Left ventricle myocardium inferior (tissue), 1 donor: Measurements from ENCODE around the gene NFAM1. TPM values are rescaled to one million over a fixed set of nuclear protein-coding genes. Genes with fewer than 3 reads are reported as not detected.

ENCODE experiments used
- DNase-seq: peaks from one replicate; pipeline ENCODE4 v3.0.0-alpha.2; 2020
- H3K27ac ChIP-seq: fragments of 200-600 bp; replicated peaks from 2 replicates; pipeline ENCODE4 v1.8.0; 2021
- H3K27me3 ChIP-seq: fragments of 200-600 bp; 2 replicates; pipeline ENCODE4 v1.8.0; 2021; ENCODE audit warnings: low read depth
- H3K36me3 ChIP-seq: fragments of 200-600 bp; 2 replicates; pipeline ENCODE4 v1.8.0; 2021
- H3K4me1 ChIP-seq: fragments of 200-600 bp; 2 replicates; pipeline ENCODE4 v1.8.0; 2021
- H3K4me3 ChIP-seq: fragments of 200-600 bp; 2 replicates; pipeline ENCODE4 v1.8.0; 2021; ENCODE audit warnings: mild to moderate bottlenecking, moderate library complexity
- H3K9me3 ChIP-seq: fragments of 200-600 bp; replicated peaks from 2 replicates; pipeline ENCODE4 v1.8.0; 2021
- intact Hi-C: fragments of 100-400 bp; cut with micrococcal nuclease; formaldehyde crosslinking; loops from one replicate; pipeline ENCODE4 v1.11.0; 2022
- total RNA-seq: library from RNA; stranded (reverse); fragmentation: NEBNext Ultra II Directional; extraction: Animal tissue kit (Norgen Biotek cat#: 25700); gene quantifications from one replicate; pipeline ENCODE4 v1.2.1, GENCODE V29; 2021
- TF ChIP-seq, protein P1 (sequence below): fragments of 200-600 bp; IDR thresholded peaks from 2 replicates; pipeline ENCODE4 v1.8.0; 2021; ENCODE audit warnings: antibody characterized with exemption, mild to moderate bottlenecking, borderline replicate concordance
- donor health status: DM: no; HTN: yes; CAD: no; lungs with severe emphysema.

The NFAM1 gene
- total RNA-seq, 1 donor from 2014 or later, result 1.2 TPM

DNA sequence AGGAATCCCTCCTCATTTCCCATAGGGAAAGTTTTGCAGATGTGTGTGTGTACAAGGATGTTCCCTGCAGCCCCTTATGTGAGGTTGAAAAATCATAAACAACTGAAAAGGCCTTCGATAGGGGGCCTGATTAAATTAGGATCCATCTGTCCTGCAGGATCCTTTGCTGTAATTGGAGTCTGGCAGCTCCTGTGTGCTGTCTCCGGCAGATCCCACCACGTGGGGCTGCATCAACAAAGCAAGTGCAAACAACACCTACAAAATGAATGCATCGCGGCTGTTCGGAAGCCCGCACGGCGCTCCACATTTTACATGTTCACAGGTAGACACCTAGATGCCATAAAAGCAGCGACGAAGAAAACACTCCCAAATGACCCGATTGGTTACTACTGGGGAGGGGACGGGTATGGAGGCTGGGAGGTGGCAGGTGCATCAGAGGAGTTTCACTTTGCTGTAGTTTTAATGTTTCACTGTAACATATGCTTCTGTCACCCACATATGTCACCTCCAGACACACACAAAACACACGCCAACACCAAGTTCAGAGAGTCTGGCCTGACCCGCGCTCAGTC lies 52.2 kb downstream of the NFAM1 start:
- peaks cover 9% of the 10 kb centered on the region for H3K4me1 ChIP-seq
- no peak for DNase-seq
- H3K27ac ChIP-seq, result no peak overlapping the region
- H3K36me3 ChIP-seq, result no peaks in the 10 kb centered on the region
- intact Hi-C loops, result no loop called here
- peaks cover 22% of the 10 kb centered on the region for H3K27me3 ChIP-seq
- TF ChIP-seq, protein P1, sequence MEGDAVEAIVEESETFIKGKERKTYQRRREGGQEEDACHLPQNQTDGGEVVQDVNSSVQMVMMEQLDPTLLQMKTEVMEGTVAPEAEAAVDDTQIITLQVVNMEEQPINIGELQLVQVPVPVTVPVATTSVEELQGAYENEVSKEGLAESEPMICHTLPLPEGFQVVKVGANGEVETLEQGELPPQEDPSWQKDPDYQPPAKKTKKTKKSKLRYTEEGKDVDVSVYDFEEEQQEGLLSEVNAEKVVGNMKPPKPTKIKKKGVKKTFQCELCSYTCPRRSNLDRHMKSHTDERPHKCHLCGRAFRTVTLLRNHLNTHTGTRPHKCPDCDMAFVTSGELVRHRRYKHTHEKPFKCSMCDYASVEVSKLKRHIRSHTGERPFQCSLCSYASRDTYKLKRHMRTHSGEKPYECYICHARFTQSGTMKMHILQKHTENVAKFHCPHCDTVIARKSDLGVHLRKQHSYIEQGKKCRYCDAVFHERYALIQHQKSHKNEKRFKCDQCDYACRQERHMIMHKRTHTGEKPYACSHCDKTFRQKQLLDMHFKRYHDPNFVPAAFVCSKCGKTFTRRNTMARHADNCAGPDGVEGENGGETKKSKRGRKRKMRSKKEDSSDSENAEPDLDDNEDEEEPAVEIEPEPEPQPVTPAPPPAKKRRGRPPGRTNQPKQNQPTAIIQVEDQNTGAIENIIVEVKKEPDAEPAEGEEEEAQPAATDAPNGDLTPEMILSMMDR, result no peak
- no peak overlapping the region for H3K4me3 ChIP-seq
- no peaks in the 10 kb centered on the region for H3K9me3 ChIP-seq

DNA sequence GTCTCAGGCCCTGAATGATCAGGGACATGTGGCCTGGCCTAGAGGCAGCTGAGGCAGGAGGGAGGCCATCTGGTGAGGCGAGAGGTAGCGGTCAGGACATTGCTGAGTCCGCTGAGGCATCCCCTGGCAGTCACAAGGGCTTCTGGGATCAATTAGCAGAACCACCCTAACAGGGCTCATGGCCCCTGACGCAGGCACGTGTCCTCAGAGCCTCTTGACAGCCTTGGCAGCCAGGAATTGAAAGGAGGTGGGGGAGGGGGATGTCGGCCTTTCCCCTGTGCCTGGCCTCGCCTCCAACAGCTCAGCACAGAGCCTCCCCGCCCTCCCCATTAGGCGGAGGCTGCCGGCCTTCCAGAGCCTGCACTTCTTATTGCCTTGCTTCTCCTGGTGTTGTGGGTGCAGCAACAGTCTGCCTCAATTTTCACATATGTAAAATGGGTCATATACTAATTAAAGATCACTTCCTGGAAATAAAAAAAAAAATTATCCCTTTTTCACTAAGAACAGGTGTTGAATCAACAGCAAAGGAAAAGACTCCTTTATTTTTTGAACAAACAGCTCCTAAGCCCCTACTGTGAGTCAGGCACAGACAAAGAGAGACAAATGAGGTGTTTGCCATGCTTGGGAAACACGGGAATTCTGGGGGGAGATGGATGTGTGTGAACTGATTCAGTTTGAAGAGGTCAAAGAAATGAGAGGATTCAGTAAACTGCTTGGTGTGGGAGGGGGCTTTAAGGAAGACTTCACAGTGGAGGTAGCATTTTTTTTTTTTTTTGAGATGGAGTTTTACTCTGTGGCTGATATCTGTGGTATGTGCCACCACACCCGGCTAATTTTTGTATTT lies 55.3 kb downstream of the NFAM1 start:
- H3K27ac ChIP-seq, result peak overlapping the region; percentile 4
- TF ChIP-seq, protein P1, result no peak
- peaks cover 9% of the 10 kb centered on the region for H3K4me1 ChIP-seq
- intact Hi-C loops, result no loop called here
- peak; percentile 78 for DNase-seq
- H3K9me3 ChIP-seq, result no peaks in the 10 kb centered on the region
- no peak overlapping the region for H3K4me3 ChIP-seq
- H3K36me3 ChIP-seq, result no peaks in the 10 kb centered on the region
- H3K27me3 ChIP-seq, result peaks cover 6% of the 10 kb centered on the region

DNA sequence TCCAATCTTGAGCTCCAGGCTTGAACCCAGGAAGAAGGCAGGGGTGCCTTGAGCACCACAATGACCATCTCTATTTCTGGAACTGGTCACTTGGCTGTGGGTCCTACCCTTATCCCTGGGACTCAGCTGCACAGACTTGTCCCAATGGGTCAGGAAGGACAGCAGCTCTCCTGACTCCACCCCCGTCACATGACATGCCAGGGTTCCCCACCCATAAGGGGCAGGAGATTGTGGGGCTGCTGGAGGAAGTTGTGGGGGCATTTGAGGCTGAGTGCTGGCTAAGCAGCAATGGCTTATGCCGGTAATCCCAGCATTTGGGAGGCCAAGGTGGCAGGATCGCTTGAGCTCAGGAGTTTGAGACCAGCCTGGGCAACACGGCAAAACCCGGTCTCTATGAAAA lies 56.2 kb downstream of the NFAM1 start:
- intact Hi-C loops, result no loop called here
- peaks cover 9% of the 10 kb centered on the region for H3K4me1 ChIP-seq
- H3K36me3 ChIP-seq, result no peaks in the 10 kb centered on the region
- peak overlapping the region; percentile 6 for H3K27ac ChIP-seq
- no peaks in the 10 kb centered on the region for H3K9me3 ChIP-seq
- DNase-seq, result peak; percentile 31
- TF ChIP-seq, protein P1, result no peak
- H3K4me3 ChIP-seq, result no peak overlapping the region
- H3K27me3 ChIP-seq, result peaks cover 6% of the 10 kb centered on the region

DNA sequence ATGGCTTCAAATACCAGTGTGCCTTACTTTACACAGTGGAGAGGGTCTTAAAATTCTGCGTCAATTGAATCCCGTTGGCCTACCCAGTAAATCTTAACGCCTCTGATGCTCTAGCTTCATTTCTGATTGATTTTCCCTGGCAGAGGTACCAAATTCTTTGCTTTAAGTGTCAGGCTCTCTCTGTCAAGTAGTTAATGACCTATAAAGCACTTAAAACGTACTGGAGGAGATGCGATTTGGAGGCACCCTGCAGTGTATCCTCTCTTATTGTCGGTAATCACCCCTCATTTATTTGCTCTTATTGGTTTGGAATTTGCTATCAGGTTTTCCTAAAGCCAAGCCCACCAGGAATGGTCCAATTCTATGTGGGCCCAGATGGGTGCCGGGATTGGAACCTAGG lies 59.2 kb downstream of the NFAM1 start:
- Histone ChIP-seq H3K9me3 (no peaks in the 10 kb centered on the region), H3K27ac (no peak overlapping the region), H3K27me3 (peaks cover 16% of the 10 kb centered on the region), H3K4me3 (no peak overlapping the region), H3K36me3 (no peaks in the 10 kb centered on the region), H3K4me1 (peaks cover 27% of the 10 kb centered on the region)
- TF ChIP-seq, protein P1, result no peak
- no peak for DNase-seq
- intact Hi-C loops, result no loop called here

DNA sequence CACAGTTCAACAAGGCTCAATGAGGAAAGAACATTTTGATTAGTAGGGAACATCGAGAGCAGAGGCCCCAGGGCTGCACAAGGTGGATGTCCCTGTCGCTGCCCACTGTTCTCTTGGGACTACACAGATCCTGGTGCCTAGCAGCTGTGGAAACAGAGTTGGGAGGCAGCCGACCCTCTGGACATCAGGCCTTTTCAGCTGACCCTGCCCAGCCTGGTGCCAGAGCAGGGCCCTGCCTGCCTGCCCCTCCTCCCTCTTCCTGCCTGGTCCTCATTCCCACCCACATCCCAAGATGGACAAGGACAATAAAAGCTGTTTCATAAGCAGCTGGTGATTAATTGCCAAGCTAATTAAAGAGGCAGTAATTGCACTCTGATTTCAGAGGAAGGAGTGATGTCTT lies 60.7 kb downstream of the NFAM1 start:
- Histone ChIP-seq H3K9me3 (no peaks in the 10 kb centered on the region), H3K36me3 (no peaks in the 10 kb centered on the region), H3K4me3 (no peak overlapping the region), H3K27ac (no peak overlapping the region), H3K27me3 (peaks cover 25% of the 10 kb centered on the region), H3K4me1 (peaks cover 33% of the 10 kb centered on the region)
- no peak for DNase-seq
- TF ChIP-seq, protein P1, result no peak
- intact Hi-C loops, result no loop called here
